SK-N-SH (cell line): ENCODE results near the gene AKAP14. TPM values are rescaled to one million over a fixed set of nuclear protein-coding genes. Genes with fewer than 3 reads are reported as not detected.
A peak's percentile ranks its signal among the peaks of the same experiment; 100 is the strongest.

ENCODE experiments used
- CTCF ChIA-PET: fragments of 300-600, 350-600 bp; formaldehyde crosslinking; extraction: SDS; loops from one replicate; lab custom pipeline; 2021; lab: Yijun Ruan, JAX
- POLR2A ChIA-PET: fragments of 350-600 bp; sonication (Branson Sonifier 250); formaldehyde crosslinking; extraction: SDS; loops from one replicate; lab custom pipeline; 2020; ENCODE audit warnings: antibody characterized with exemption, inconsistent platforms; lab: Yijun Ruan, JAX
- DNase-seq: peaks from one replicate; pipeline ENCODE4 v3.0.0; 2012
- H2AFZ ChIP-seq: fragments of 200-600 bp; sonication (generic); 2 replicates; pipeline ENCODE4 v1.8.1; 2016; ENCODE audit warnings: antibody characterized with exemption, mild to moderate bottlenecking, low read depth
- H3F3A ChIP-seq: fragments of 200-600 bp; sonication (generic); replicated peaks from 2 replicates; pipeline ENCODE3; 2016; ENCODE audit warnings: antibody characterized with exemption, mild to moderate bottlenecking; ENCODE audit not compliant: insufficient read depth
- H3K27ac ChIP-seq, 2 experiments: fragments of 200-500 bp in 1 of 2; fragments of 200-600 bp in 1 of 2; sonication (Bioruptor generic) in 1 of 2; sonication (generic), shearing (Covaris generic) in 1 of 2; 2 replicates each; pipeline versions ENCODE4 v1.5.1 to v1.6.1; 2014 to 2016; ENCODE audit warnings: low read depth in 2 of 2, inconsistent platforms in 1 of 2, low read length in 1 of 2, mild to moderate bottlenecking in 1 of 2, mixed read lengths in 1 of 2
- H3K27me3 ChIP-seq: fragments of 200-600 bp; sonication (generic), shearing (Covaris generic); 2 replicates; pipeline ENCODE4 v1.6.1; 2016; ENCODE audit warnings: mixed run types; ENCODE audit not compliant: insufficient read depth
- H3K36me3 ChIP-seq, 2 experiments: fragments of 200-500 bp in 1 of 2; fragments of 200-600 bp in 1 of 2; sonication (Bioruptor generic) in 1 of 2; sonication (generic) in 1 of 2; replicated peaks in 1 of 2; 2 replicates each; pipeline versions ENCODE3 to v1.5.1; 2014 to 2016; ENCODE audit warnings: low read length in 1 of 2, mild to moderate bottlenecking in 1 of 2; ENCODE audit not compliant: insufficient read depth in 2 of 2, control insufficient read depth in 1 of 2
- H3K4me1 ChIP-seq, 2 experiments: fragments of 200-500 bp in 1 of 2; fragments of 200-600 bp in 1 of 2; sonication (Bioruptor generic) in 1 of 2; sonication (generic), shearing (Covaris generic) in 1 of 2; 2 replicates each; pipeline versions ENCODE4 v1.5.1 to v1.6.1; 2014 to 2016; ENCODE audit warnings: low read depth in 1 of 2, low read length in 1 of 2, mixed run types in 1 of 2; ENCODE audit not compliant: insufficient read depth in 2 of 2, control insufficient read depth in 1 of 2
- H3K4me2 ChIP-seq: fragments of 200-600 bp; sonication (generic), shearing (Covaris generic); 2 replicates; pipeline ENCODE4 v1.6.1; 2017; ENCODE audit warnings: mixed run types
- H3K4me3 ChIP-seq, 2 experiments: fragments of 200-500 bp in 1 of 2; fragments of 200-600 bp in 1 of 2; sonication (Bioruptor generic) in 1 of 2; sonication (generic), shearing (Covaris generic) in 1 of 2; 2 replicates each; pipeline versions ENCODE4 v1.5.1 to v1.8.1; 2014 to 2016; ENCODE audit warnings: low read depth in 2 of 2, inconsistent platforms in 1 of 2, low read length in 1 of 2, mild to moderate bottlenecking in 1 of 2, mixed read lengths in 1 of 2, moderate library complexity in 1 of 2
- H3K79me2 ChIP-seq: fragments of 200-600 bp; sonication (generic); 2 replicates; pipeline ENCODE4 v1.8.1; 2017; ENCODE audit warnings: mild to moderate bottlenecking; ENCODE audit not compliant: insufficient read depth
- H3K9ac ChIP-seq: fragments of 200-600 bp; sonication (generic); 2 replicates; pipeline ENCODE4 v1.6.1; 2017; ENCODE audit warnings: mixed run types
- H3K9me2 ChIP-seq: fragments of 200-600 bp; sonication (generic); 2 replicates; pipeline ENCODE4 v1.6.1; 2017; ENCODE audit warnings: mixed run types
- H3K9me3 ChIP-seq: fragments of 200-600 bp; sonication (generic); 2 replicates; pipeline ENCODE4 v1.6.1; 2017; ENCODE audit warnings: mixed run types, mild to moderate bottlenecking, moderate library complexity
- H4K20me1 ChIP-seq: fragments of 200-600 bp; sonication (generic); 2 replicates; pipeline ENCODE4 v1.6.1; 2017; ENCODE audit warnings: mild to moderate bottlenecking, mixed run types; ENCODE audit not compliant: insufficient read depth
- CHD2 ChIP-seq: fragments of 150-350 bp; IDR thresholded peaks from 2 replicates; pipeline ENCODE4 v1.6.1; 2018; ENCODE audit warnings: low read length; ENCODE audit not compliant: partially characterized antibody
- CTCF ChIP-seq: fragments of 200-600 bp; sonication (generic); IDR thresholded peaks from 2 replicates; pipeline ENCODE4 v1.6.1; 2017; ENCODE audit warnings: antibody characterized with exemption, mild to moderate bottlenecking, moderate library complexity
- ELF1 ChIP-seq: IDR thresholded peaks from 2 replicates; pipeline ENCODE4 v1.4.0; 2012
- FOSL2 ChIP-seq: IDR thresholded peaks from 2 replicates; pipeline ENCODE4 v1.4.0; 2012; ENCODE audit warnings: low read depth, mild to moderate bottlenecking, moderate library complexity, borderline replicate concordance
- FOXM1 ChIP-seq: IDR thresholded peaks from 2 replicates; pipeline ENCODE4 v1.4.0; 2012; ENCODE audit warnings: low read depth, mild to moderate bottlenecking
- IRF3 ChIP-seq: fragments of 150-350 bp; IDR thresholded peaks from 2 replicates; pipeline ENCODE4 v1.6.1; 2016; ENCODE audit warnings: mild to moderate bottlenecking, low read depth, low read length
- JUND ChIP-seq: IDR thresholded peaks from 2 replicates; pipeline ENCODE4 v1.4.0; 2012
- MEF2A ChIP-seq: IDR thresholded peaks from 2 replicates; pipeline ENCODE4 v1.4.0; 2012; ENCODE audit warnings: low read depth, borderline replicate concordance
- NFIC ChIP-seq: IDR thresholded peaks from 2 replicates; pipeline ENCODE4 v1.4.0; 2012; ENCODE audit warnings: borderline replicate concordance
- NRF1 ChIP-seq: IDR thresholded peaks from 2 replicates; pipeline ENCODE4 v1.6.1; 2012; ENCODE audit warnings: low read depth, mild to moderate bottlenecking, low read length
- PBX3 ChIP-seq: IDR thresholded peaks from 2 replicates; pipeline ENCODE4; 2012
- RCOR1 ChIP-seq: fragments of 150-350 bp; IDR thresholded peaks from 2 replicates; pipeline ENCODE4 v1.6.1; 2017; ENCODE audit warnings: antibody characterized with exemption, low read length
- REST ChIP-seq: IDR thresholded peaks from 2 replicates; pipeline ENCODE4 v1.6.1; 2012; ENCODE audit warnings: mild to moderate bottlenecking, low read depth, low read length, moderate library complexity
- RXRA ChIP-seq: IDR thresholded peaks from 2 replicates; pipeline ENCODE4 v1.4.0; 2012; ENCODE audit warnings: low read depth, mild to moderate bottlenecking, borderline replicate concordance
- SIN3A ChIP-seq: IDR thresholded peaks from 2 replicates; pipeline ENCODE4 v1.6.1; 2012; ENCODE audit warnings: low read depth, mild to moderate bottlenecking, low read length, moderate library complexity, borderline replicate concordance
- TAF1 ChIP-seq: IDR thresholded peaks from 2 replicates; pipeline ENCODE4 v1.6.1; 2012; ENCODE audit warnings: low read depth, mild to moderate bottlenecking, low read length, moderate library complexity, borderline replicate concordance
- USF1 ChIP-seq: IDR thresholded peaks from 2 replicates; pipeline ENCODE4 v1.4.0; 2012; ENCODE audit warnings: low read depth, borderline replicate concordance
- USF2 ChIP-seq: fragments of 150-350 bp; IDR thresholded peaks from 2 replicates; pipeline ENCODE4 v1.6.1; 2017; ENCODE audit warnings: antibody characterized with exemption, low read length, low read depth, borderline replicate concordance
- ZBTB33 ChIP-seq: IDR thresholded peaks from 2 replicates; pipeline ENCODE4 v1.4.0; 2012; ENCODE audit warnings: low read depth, borderline replicate concordance
- WGBS: methylation state at CpG from one replicate; pipeline ENCODE4 v1.1.6; 2017; ENCODE audit warnings: low lambda C conversion rate; 5-methylcytosine and 5-hydroxymethylcytosine counted together
- polyA plus RNA-seq, 3 experiments: library from polyadenylated mRNA; depleted of rRNA; stranded (reverse); fragments of >200 nt; gene quantifications; 2 replicates each; pipeline ENCODE4 v1.2.3, GENCODE V29; 2012

Gene AKAP14
- polyA plus RNA-seq, 1 of the 3 experiments (the other 2 are of a cell fraction) = 0.23 TPM

- CTCF ChIA-PET = interaction anchor here (0.7 kb wide), 1 partner anchor 16 kb away, joined by 3 read pairs; no protein-coding TSS in a partner anchor
- Histone ChIP-seq H3K9me2 (no peaks in the 10 kb centered on the region), H3K9ac (peak within 1 kb of the TSS; percentile 87), H3K4me3 (peak within 1 kb of the TSS; percentile 73 to 77), H3K4me1 (peaks cover 0 to 7% of the 10 kb centered on the region in 2 experiments; a peak in 1 of 4 replicates), H3K27ac (peak within 1 kb of the TSS; percentile 79 to 87), H3K9me3 (no peaks in the 10 kb centered on the region), H2AFZ (peak within 1 kb of the TSS; percentile 94), H3F3A (peaks cover 9% of the 10 kb centered on the region), H3K4me2 (peak within 1 kb of the TSS; percentile 80), H3K79me2 (peaks cover 25% of the 10 kb centered on the region), H3K27me3 (no peaks in the 10 kb centered on the region), H3K36me3 (peaks cover 4 to 6% of the 10 kb centered on the region in 2 experiments), H4K20me1 (no peaks in the 10 kb centered on the region)
- DNase-seq = peak; percentile 86
- WGBS = 4% methylated on average over 12 of the region's 59 CpGs
- POLR2A ChIA-PET = no interaction called here
- peak; percentile 29; the same call in 1 of the 2 replicates for TF ChIP-seq CTCF
- TF ChIP-seq PBX3 = peak; percentile 24; the same call in 1 of the 2 replicates
- TF ChIP-seq JUND = 0 out of 2 replicates have a peak, but pooled peaks have one; percentile 21
- peak; percentile 96 for TF ChIP-seq ZBTB33
- peak; percentile 87 for TF ChIP-seq TAF1
- no peak for TF ChIP-seq NRF1
- TF ChIP-seq RXRA = no peak
- TF ChIP-seq MEF2A = no peak
- no peak for TF ChIP-seq FOXM1
- 0 out of 2 replicates have a peak, but pooled peaks have one; percentile 39 for TF ChIP-seq REST
- TF ChIP-seq FOSL2 = peak; percentile 5; the same call in 1 of the 2 replicates
- TF ChIP-seq SIN3A = peak; percentile 69; the same call in 1 of the 2 replicates
- TF ChIP-seq USF1 = peak; percentile 24; the same call in 1 of the 2 replicates
- no peak for TF ChIP-seq USF2
- no peak for TF ChIP-seq IRF3
- peak; percentile 81 for TF ChIP-seq RCOR1
- TF ChIP-seq ELF1 = peak; percentile 81
- TF ChIP-seq NFIC = no peak; the same call in 1 of the 2 replicates
- peak; percentile 98 for TF ChIP-seq CHD2
These were observed 47.7 kb downstream of the AKAP14 start, which contains the start of gene NKAP for GRCh38 chrX:119943185-119943988. Gene NKAP, minus strand, starts transcription at chrX:119943751. Its CDS starts 146 bp downstream, at chrX:119943605.
